HepG2 (cell line): ENCODE measurements around the gene SORBS2. TPM values are rescaled to one million over a fixed set of nuclear protein-coding genes. Genes with fewer than 3 reads are reported as not detected.

Source experiments
- EHMT2 ChIP-seq: fragments of 200-600 bp; sonication (generic); IDR thresholded peaks from 2 replicates; pipeline ENCODE4 v1.7.0; 2017; ENCODE audit warnings: antibody characterized with exemption, low read depth, low read length, borderline replicate concordance
- JUN ChIP-seq: sonication (generic); formaldehyde crosslinking; IDR thresholded peaks from 2 replicates; pipeline ENCODE4 v1.4.0; 2020; ENCODE audit warnings: mild to moderate bottlenecking, missing genetic modification reagents
- NPAS2 ChIP-seq: sonication (generic); formaldehyde crosslinking; IDR thresholded peaks from 2 replicates; pipeline ENCODE4 v1.8.0; 2022; ENCODE audit warnings: mild to moderate bottlenecking, missing genetic modification reagents, borderline replicate concordance
- NR2F2 ChIP-seq: IDR thresholded peaks from 2 replicates; pipeline ENCODE4 v1.6.1; 2012; ENCODE audit warnings: low read depth, inconsistent platforms, borderline replicate concordance
- TBP ChIP-seq: sonication (generic); formaldehyde crosslinking; IDR thresholded peaks from 2 replicates; pipeline ENCODE4 v1.5.0; 2020; ENCODE audit warnings: missing genetic modification reagents
- TEAD2 ChIP-seq: sonication (generic); formaldehyde crosslinking; IDR thresholded peaks from 2 replicates; pipeline ENCODE4 v1.9.0; 2021; ENCODE audit warnings: missing genetic modification reagents
- WIZ ChIP-seq: sonication (generic); formaldehyde crosslinking; IDR thresholded peaks from 2 replicates; pipeline ENCODE4 v1.5.1; 2020; ENCODE audit warnings: mild to moderate bottlenecking, missing genetic modification reagents
- ZNF30 ChIP-seq: sonication (generic); formaldehyde crosslinking; IDR thresholded peaks from 2 replicates; pipeline ENCODE4 v1.5.0; 2020; ENCODE audit warnings: mild to moderate bottlenecking, missing genetic modification reagents
- ZNF704 ChIP-seq: sonication (generic); formaldehyde crosslinking; IDR thresholded peaks from 2 replicates; pipeline ENCODE4 v1.8.1; 2023; ENCODE audit warnings: mild to moderate bottlenecking, inconsistent platforms, moderate library complexity, missing genetic modification reagents, borderline replicate concordance
- ZNF713 ChIP-seq: sonication (generic); formaldehyde crosslinking; IDR thresholded peaks from 2 replicates; pipeline ENCODE4 v1.4.0; 2020; ENCODE audit warnings: mild to moderate bottlenecking, missing genetic modification reagents
- polyA plus RNA-seq, 8 experiments: library from polyadenylated mRNA; depleted of rRNA in 3 of 8; stranded (reverse) in 7 of 8; unstranded in 1 of 8; fragments of >200 nt; fragmentation: Illumina TruSeq in 4 of 8; extraction: Trizol in 4 of 8; gene quantifications; 2 replicates each; pipeline versions ENCODE4 v1.2.1 to v1.2.3, GENCODE V29; 2011 to 2016; ENCODE audit warnings: low read depth in 4 of 8, missing spikeins in 1 of 8, mixed read lengths in 1 of 8; ENCODE audit not compliant: insufficient read depth in 1 of 8
- total RNA-seq, 5 experiments: library from RNA; depleted of rRNA; stranded (reverse); fragments of >200 nt; fragmentation: Illumina TruSeq; extraction: Trizol; gene quantifications; 2 replicates each; pipeline ENCODE4 v1.2.3, GENCODE V29; 2016; ENCODE audit warnings: low read depth in 1 of 5
- TF ChIP-seq, protein P1 (sequence below): sonication (generic); formaldehyde crosslinking; IDR thresholded peaks from 2 replicates; pipeline ENCODE4 v1.4.0; 2020; ENCODE audit warnings: missing genetic modification reagents
- TF ChIP-seq, protein P2 (sequence below): sonication (generic); formaldehyde crosslinking; IDR thresholded peaks from one replicate; pipeline ENCODE4 v1.5.1; 2020; ENCODE audit warnings: mild to moderate bottlenecking, missing genetic modification reagents; ENCODE audit errors: not compliant biosample characterization
- TF ChIP-seq, protein P3 (sequence below), 2 experiments: fragments of 450-650 bp in 1 of 2; sonication (generic) in 1 of 2; formaldehyde crosslinking; IDR thresholded peaks; 2 replicates each; pipeline versions ENCODE4 v1.5.0 to v1.8.0; 2020 to 2022; ENCODE audit warnings: mild to moderate bottlenecking in 1 of 2, missing genetic modification reagents in 1 of 2
- TF ChIP-seq, protein P4 (sequence below): sonication (generic); formaldehyde crosslinking; IDR thresholded peaks from 2 replicates; pipeline ENCODE4 v1.5.0; 2020; ENCODE audit warnings: missing genetic modification reagents

The SORBS2 gene
- total and polyA plus RNA-seq, 2 of the 13 experiments (the other 11 are each of a cell fraction or from before 2014, with no cell fraction given): 25.0 to 80.5 TPM

DNA sequence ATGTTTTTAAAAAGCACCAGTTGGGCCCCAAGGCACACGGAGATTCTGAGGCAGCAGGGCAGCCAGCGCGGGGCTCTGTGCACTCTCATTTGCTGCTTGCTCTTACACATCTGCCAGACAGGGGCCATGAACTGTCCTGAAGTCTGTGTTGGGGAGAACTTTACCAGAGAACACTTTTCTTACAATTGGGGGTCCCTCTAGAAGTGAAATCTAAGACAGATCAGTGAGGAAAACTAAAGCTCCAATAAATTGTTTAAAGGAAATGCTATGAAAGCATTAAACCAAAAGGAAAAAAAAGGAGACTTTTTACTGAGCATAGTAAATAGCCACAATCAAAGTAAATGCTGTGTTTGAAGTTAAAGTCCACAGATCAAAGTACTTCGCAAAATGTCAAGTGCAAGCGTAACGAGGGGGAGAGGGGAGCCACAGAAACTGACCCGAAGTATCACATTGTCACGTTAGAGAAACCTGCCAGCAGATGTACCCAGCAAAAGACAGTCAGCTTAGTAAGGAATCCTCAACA lies 37.8 kb downstream of the SORBS2 start (continued):
- TF ChIP-seq TBP (no peak), JUN (CRISPR knock-in tag) (no peak), NR2F2 (peak; percentile 68; the same call in 1 of the 2 replicates), WIZ (CRISPR knock-in tag) (no peak), NPAS2 (CRISPR knock-in tag) (no peak), ZNF704 (CRISPR knock-in tag) (no peak), ZNF30 (CRISPR knock-in tag) (no peak), TEAD2 (CRISPR knock-in tag) (no peak), ZNF713 (CRISPR knock-in tag) (no peak), EHMT2 (no peak)
- TF ChIP-seq, protein P1, sequence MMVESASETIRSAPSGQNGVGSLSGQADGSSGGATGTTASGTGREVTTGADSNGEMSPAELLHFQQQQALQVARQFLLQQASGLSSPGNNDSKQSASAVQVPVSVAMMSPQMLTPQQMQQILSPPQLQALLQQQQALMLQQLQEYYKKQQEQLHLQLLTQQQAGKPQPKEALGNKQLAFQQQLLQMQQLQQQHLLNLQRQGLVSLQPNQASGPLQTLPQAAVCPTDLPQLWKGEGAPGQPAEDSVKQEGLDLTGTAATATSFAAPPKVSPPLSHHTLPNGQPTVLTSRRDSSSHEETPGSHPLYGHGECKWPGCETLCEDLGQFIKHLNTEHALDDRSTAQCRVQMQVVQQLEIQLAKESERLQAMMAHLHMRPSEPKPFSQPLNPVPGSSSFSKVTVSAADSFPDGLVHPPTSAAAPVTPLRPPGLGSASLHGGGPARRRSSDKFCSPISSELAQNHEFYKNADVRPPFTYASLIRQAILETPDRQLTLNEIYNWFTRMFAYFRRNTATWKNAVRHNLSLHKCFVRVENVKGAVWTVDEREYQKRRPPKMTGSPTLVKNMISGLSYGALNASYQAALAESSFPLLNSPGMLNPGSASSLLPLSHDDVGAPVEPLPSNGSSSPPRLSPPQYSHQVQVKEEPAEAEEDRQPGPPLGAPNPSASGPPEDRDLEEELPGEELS (CRISPR knock-in tag): peak; percentile 83
- TF ChIP-seq, protein P2, sequence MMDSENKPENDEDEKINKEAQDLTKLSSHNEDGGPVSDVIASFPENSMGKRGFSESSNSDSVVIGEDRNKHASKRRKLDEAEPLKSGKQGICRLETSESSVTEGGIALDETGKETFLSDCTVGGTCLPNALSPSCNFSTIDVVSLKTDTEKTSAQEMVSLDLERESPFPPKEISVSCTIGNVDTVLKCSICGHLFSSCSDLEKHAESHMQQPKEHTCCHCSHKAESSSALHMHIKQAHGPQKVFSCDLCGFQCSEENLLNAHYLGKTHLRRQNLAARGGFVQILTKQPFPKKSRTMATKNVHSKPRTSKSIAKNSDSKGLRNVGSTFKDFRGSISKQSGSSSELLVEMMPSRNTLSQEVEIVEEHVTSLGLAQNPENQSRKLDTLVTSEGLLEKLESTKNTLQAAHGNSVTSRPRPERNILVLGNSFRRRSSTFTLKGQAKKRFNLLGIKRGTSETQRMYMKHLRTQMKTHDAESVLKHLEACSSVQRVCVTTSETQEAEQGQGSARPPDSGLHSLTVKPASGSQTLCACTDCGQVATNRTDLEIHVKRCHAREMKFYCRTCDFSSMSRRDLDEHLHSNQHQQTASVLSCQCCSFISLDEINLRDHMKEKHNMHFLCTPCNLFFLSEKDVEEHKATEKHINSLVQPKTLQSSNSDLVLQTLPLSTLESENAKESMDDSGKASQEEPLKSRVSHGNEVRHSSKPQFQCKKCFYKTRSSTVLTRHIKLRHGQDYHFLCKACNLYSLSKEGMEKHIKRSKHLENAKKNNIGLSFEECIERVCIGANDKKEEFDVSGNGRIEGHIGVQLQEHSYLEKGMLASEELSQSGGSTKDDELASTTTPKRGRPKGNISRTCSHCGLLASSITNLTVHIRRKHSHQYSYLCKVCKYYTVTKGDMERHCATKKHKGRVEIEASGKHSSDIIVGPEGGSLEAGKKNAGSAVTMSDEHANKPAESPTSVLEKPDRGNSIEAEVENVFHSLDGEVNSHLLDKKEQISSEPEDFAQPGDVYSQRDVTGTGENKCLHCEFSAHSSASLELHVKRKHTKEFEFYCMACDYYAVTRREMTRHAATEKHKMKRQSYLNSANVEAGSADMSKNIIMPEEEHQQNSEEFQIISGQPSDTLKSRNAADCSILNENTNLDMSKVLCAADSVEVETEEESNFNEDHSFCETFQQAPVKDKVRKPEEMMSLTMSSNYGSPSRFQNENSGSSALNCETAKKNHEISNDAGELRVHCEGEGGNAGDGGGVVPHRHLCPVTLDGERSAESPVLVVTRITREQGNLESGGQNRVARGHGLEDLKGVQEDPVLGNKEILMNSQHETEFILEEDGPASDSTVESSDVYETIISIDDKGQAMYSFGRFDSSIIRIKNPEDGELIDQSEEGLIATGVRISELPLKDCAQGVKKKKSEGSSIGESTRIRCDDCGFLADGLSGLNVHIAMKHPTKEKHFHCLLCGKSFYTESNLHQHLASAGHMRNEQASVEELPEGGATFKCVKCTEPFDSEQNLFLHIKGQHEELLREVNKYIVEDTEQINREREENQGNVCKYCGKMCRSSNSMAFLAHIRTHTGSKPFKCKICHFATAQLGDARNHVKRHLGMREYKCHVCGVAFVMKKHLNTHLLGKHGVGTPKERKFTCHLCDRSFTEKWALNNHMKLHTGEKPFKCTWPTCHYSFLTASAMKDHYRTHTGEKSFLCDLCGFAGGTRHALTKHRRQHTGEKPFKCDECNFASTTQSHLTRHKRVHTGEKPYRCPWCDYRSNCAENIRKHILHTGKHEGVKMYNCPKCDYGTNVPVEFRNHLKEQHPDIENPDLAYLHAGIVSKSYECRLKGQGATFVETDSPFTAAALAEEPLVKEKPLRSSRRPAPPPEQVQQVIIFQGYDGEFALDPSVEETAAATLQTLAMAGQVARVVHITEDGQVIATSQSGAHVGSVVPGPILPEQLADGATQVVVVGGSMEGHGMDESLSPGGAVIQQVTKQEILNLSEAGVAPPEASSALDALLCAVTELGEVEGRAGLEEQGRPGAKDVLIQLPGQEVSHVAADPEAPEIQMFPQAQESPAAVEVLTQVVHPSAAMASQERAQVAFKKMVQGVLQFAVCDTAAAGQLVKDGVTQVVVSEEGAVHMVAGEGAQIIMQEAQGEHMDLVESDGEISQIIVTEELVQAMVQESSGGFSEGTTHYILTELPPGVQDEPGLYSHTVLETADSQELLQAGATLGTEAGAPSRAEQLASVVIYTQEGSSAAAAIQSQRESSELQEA: no peak
- TF ChIP-seq, protein P3, sequence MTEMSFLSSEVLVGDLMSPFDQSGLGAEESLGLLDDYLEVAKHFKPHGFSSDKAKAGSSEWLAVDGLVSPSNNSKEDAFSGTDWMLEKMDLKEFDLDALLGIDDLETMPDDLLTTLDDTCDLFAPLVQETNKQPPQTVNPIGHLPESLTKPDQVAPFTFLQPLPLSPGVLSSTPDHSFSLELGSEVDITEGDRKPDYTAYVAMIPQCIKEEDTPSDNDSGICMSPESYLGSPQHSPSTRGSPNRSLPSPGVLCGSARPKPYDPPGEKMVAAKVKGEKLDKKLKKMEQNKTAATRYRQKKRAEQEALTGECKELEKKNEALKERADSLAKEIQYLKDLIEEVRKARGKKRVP (CRISPR knock-in tag; IDR thresholded peaks at IDR 0.05): peak in 1 of 2 experiments; percentile 47; a peak in 1 of 4 replicates
- TF ChIP-seq, protein P4, sequence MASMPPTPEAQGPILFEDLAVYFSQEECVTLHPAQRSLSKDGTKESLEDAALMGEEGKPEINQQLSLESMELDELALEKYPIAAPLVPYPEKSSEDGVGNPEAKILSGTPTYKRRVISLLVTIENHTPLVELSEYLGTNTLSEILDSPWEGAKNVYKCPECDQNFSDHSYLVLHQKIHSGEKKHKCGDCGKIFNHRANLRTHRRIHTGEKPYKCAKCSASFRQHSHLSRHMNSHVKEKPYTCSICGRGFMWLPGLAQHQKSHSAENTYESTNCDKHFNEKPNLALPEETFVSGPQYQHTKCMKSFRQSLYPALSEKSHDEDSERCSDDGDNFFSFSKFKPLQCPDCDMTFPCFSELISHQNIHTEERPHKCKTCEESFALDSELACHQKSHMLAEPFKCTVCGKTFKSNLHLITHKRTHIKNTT (CRISPR knock-in tag): no peak
